Left forelimb (tissue), 1 donor: Measurements from ENCODE around the gene PRKCE.

Experiments
- DNase-seq: peaks from one replicate; pipeline ENCODE4 v3.0.0-alpha.2; 2018; ENCODE audit warnings: low spot score

The PRKCE gene

GRCh38 chr2:46048693-46049092 lies 397.2 kb downstream of the PRKCE start:
- DNase-seq: no peak

GRCh38 chr2:46050027-46050426 lies 398.6 kb downstream of the PRKCE start:
- no peak for DNase-seq

GRCh38 chr2:46050489-46050888 lies 399.0 kb downstream of the PRKCE start:
- DNase-seq: no peak

GRCh38 chr2:46051085-46051484 lies 399.6 kb downstream of the PRKCE start:
- no peak for DNase-seq

GRCh38 chr2:46053564-46053963 lies 402.1 kb downstream of the PRKCE start:
- no peak for DNase-seq

GRCh38 chr2:46056541-46056940 lies 405.1 kb downstream of the PRKCE start:
- DNase-seq: no peak

- DNase-seq: peak; percentile 34
Observed at GRCh38 chr2:46058140-46058539, 406.7 kb downstream of the PRKCE start.

GRCh38 chr2:46062637-46063412 lies 411.4 kb downstream of the PRKCE start:
- DNase-seq: peak; percentile 78

- no peak for DNase-seq
Observed at GRCh38 chr2:46064396-46064795, 412.9 kb downstream of the PRKCE start.

- no peak for DNase-seq
Observed at GRCh38 chr2:46065152-46065551, 413.7 kb downstream of the PRKCE start.

- DNase-seq: no peak
Observed at GRCh38 chr2:46066116-46066515, 414.6 kb downstream of the PRKCE start.

GRCh38 chr2:46066601-46067000 lies 415.1 kb downstream of the PRKCE start:
- no peak for DNase-seq

GRCh38 chr2:46067062-46067461 lies 415.6 kb downstream of the PRKCE start:
- DNase-seq: no peak

- peak; percentile 2 for DNase-seq
Observed at GRCh38 chr2:46067501-46068305, 416.2 kb downstream of the PRKCE start.

- DNase-seq: peak; percentile 1
Observed at GRCh38 chr2:46068636-46069035, 417.2 kb downstream of the PRKCE start.

GRCh38 chr2:46071074-46071473 lies 419.6 kb downstream of the PRKCE start:
- DNase-seq: no peak

GRCh38 chr2:46072101-46072820 lies 420.8 kb downstream of the PRKCE start:
- no peak for DNase-seq

GRCh38 chr2:46073540-46074046 lies 422.1 kb downstream of the PRKCE start:
- no peak for DNase-seq

GRCh38 chr2:46074501-46074900 lies 423.0 kb downstream of the PRKCE start:
- no peak for DNase-seq

- DNase-seq: no peak
Observed at GRCh38 chr2:46075848-46076247, 424.4 kb downstream of the PRKCE start.

- DNase-seq: no peak
Observed at GRCh38 chr2:46076251-46076650, 424.8 kb downstream of the PRKCE start.

- no peak for DNase-seq
Observed at GRCh38 chr2:46076875-46077274, 425.4 kb downstream of the PRKCE start.
